Mesothelial cell of epicardium (in vitro differentiated cells): Measurements from ENCODE around the gene KRTAP11-1. TPM values are rescaled to one million over a fixed set of nuclear protein-coding genes. Genes with fewer than 3 reads are reported as not detected.

Source experiments
- DNase-seq, 2 experiments: peaks; one replicate each; pipeline ENCODE4 v3.0.0; 2021; ENCODE audit warnings: low spot score in 2 of 2; ENCODE audit not compliant: unreplicated experiment in 2 of 2
- H3K27ac Mint-ChIP-seq: 2 replicates; pipeline ENCODE4 v1.8.0; 2021; ENCODE audit warnings: mixed read lengths
- H3K27me3 Mint-ChIP-seq: 2 replicates; pipeline ENCODE4 v1.8.0; 2021; ENCODE audit warnings: low read depth, mixed read lengths
- H3K36me3 Mint-ChIP-seq: 2 replicates; pipeline ENCODE4 v1.8.0; 2021; ENCODE audit warnings: mixed read lengths
- H3K4me1 Mint-ChIP-seq: 2 replicates; pipeline ENCODE4 v1.8.0; 2021; ENCODE audit warnings: mixed read lengths
- H3K4me3 Mint-ChIP-seq: 2 replicates; pipeline ENCODE4 v1.8.0; 2021; ENCODE audit warnings: mild to moderate bottlenecking, moderate library complexity, mixed read lengths
- H3K9me3 Mint-ChIP-seq: 2 replicates; pipeline ENCODE4 v1.8.0; 2021; ENCODE audit warnings: mixed read lengths
- total RNA-seq: library from RNA; stranded (reverse); gene quantifications from 3 replicates; pipeline ENCODE4 v1.2.1, GENCODE V29; 2021
- TF ChIP-seq, protein P1 (sequence below): fragments of 200-600 bp; sonication (generic); IDR thresholded peaks from one replicate; pipeline ENCODE4 v1.5.0; 2021; ENCODE audit warnings: antibody characterized with exemption; ENCODE audit not compliant: unreplicated experiment

KRTAP11-1 gene
- total RNA-seq, 1 donor from 2014 or later = not detected

DNA sequence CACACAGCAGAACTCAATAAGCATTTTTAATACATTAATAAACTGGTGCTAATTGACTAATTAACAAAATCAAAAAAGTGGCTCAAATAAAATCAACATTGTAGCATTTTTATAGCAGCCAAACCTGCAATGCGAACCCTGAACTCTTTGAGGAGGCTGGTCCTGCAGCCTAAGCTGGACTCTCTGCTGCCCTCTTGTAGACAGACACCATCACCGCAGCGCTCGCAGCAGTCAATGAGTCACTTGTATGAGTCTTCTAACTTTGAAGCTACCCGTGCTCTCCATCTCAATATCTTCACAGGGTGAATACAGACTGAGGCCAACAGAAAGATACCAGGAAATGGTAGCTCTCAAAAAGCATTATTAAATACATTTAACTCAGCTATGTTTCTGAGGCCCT lies 42.1 kb downstream of the KRTAP11-1 start:
- H3K9me3 Mint-ChIP-seq = peaks cover 3% of the 10 kb centered on the region
- TF ChIP-seq, protein P1, sequence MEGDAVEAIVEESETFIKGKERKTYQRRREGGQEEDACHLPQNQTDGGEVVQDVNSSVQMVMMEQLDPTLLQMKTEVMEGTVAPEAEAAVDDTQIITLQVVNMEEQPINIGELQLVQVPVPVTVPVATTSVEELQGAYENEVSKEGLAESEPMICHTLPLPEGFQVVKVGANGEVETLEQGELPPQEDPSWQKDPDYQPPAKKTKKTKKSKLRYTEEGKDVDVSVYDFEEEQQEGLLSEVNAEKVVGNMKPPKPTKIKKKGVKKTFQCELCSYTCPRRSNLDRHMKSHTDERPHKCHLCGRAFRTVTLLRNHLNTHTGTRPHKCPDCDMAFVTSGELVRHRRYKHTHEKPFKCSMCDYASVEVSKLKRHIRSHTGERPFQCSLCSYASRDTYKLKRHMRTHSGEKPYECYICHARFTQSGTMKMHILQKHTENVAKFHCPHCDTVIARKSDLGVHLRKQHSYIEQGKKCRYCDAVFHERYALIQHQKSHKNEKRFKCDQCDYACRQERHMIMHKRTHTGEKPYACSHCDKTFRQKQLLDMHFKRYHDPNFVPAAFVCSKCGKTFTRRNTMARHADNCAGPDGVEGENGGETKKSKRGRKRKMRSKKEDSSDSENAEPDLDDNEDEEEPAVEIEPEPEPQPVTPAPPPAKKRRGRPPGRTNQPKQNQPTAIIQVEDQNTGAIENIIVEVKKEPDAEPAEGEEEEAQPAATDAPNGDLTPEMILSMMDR = no peak
- no peaks in the 10 kb centered on the region for H3K36me3 Mint-ChIP-seq
- no peaks in the 10 kb centered on the region for H3K4me1 Mint-ChIP-seq
- H3K27ac Mint-ChIP-seq = no peak overlapping the region
- H3K4me3 Mint-ChIP-seq = no peak overlapping the region
- peaks cover 10% of the 10 kb centered on the region for H3K27me3 Mint-ChIP-seq
- no peak for DNase-seq

DNA sequence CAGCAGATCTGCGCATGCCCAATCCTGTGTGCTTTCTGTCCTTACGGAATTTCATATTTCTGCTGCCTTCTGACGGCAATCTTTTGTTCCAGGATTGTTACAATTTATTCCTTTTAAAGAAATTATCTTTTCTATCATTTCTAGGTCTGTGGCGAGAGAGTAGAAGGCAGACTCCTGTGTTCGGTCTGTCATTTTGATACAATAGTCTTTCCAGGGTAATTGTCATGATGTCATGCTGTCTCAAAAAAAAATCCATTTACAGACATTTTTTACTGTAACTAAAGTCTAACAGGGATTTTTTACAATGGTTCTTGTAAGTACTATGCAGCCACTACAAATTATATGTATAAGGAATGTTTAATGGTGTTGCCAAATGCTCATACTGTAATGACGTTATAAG lies 42.8 kb downstream of the KRTAP11-1 start:
- no peak overlapping the region for H3K27ac Mint-ChIP-seq
- TF ChIP-seq, protein P1 = no peak
- peaks cover 12% of the 10 kb centered on the region for H3K27me3 Mint-ChIP-seq
- H3K4me3 Mint-ChIP-seq = no peak overlapping the region
- H3K4me1 Mint-ChIP-seq = no peaks in the 10 kb centered on the region
- no peaks in the 10 kb centered on the region for H3K36me3 Mint-ChIP-seq
- H3K9me3 Mint-ChIP-seq = peaks cover 3% of the 10 kb centered on the region
- DNase-seq = no peak

DNA sequence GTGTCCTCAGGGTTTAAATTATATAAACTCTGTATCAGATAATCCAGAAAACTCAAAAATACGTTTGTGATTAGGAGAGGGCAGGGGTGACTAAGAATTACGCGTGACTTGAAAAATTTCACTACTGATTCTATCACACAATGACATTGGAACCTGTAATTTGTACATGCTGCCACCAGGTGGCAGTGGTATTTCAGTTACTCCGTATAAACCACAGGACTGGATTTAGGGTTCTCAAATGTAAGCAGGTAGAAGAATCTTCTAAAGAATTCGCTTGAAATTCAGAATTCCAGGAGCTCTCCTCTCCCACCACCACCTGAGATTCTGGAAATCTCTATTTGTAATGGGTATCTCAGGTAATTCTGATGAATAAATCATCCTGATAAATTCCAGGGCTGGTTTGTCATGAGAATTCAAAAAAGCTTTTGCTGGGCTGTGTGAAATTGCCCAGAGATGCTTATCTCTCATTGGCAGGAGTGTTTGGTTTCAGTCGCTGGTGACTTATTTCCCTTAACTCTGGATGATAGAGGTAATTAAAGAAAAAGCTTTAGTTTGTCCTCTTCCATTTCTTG lies 50.1 kb downstream of the KRTAP11-1 start:
- TF ChIP-seq, protein P1 = peak; percentile 83
- Mint-ChIP-seq H3K27me3 (peaks cover 2% of the 10 kb centered on the region), H3K4me1 (no peaks in the 10 kb centered on the region), H3K9me3 (peaks cover 22% of the 10 kb centered on the region), H3K27ac (no peak overlapping the region), H3K4me3 (no peak overlapping the region), H3K36me3 (no peaks in the 10 kb centered on the region)
- DNase-seq = no peak

Other genes with a start within 250 kb of the KRTAP11-1 start
- not detected in 3 replicates for gene KRTAP20-2, start 246.4 kb downstream of the KRTAP11-1 start, total RNA-seq
- gene KRTAP20-3, start 238.7 kb downstream of the KRTAP11-1 start, total RNA-seq = not detected in 3 replicates
- not detected in 3 replicates for gene KRTAP21-3, start 162.8 kb downstream of the KRTAP11-1 start, total RNA-seq
- gene KRTAP21-2, start 134.3 kb downstream of the KRTAP11-1 start, total RNA-seq = not detected in 3 replicates
- gene KRTAP21-1, start 126.2 kb downstream of the KRTAP11-1 start, total RNA-seq = not detected in 3 replicates
- gene KRTAP8-1, start 68.3 kb downstream of the KRTAP11-1 start, total RNA-seq = not detected in 3 replicates
- gene KRTAP7-1, start 51.8 kb downstream of the KRTAP11-1 start, total RNA-seq = not detected in 3 replicates
- gene KRTAP19-8, start 156.9 kb upstream of the KRTAP11-1 start, total RNA-seq = not detected in 3 replicates